PC-9 (cell line): ENCODE measurements around the gene JPH4. TPM values are rescaled to one million over a fixed set of nuclear protein-coding genes. Genes with fewer than 3 reads are reported as not detected.

ENCODE experiments used
- BruUV-seq: library from RNA; stranded (reverse); fragments of 400-500 nt; replicated peaks from 2 replicates; lab custom pipeline; 2021; lab: Mats Ljungman, UMichigan
- CTCF ChIA-PET: fragments of 300-600 bp; sonication (Branson Sonifier 250); formaldehyde crosslinking; loops from one replicate; lab custom pipeline; 2022; ENCODE audit warnings: antibody characterized with exemption; lab: Charles Lee
- POLR2A ChIA-PET: fragments of 300-600 bp; sonication (Branson Sonifier 250); formaldehyde crosslinking; loops from one replicate; lab custom pipeline; 2022; ENCODE audit warnings: antibody characterized with exemption; ENCODE audit not compliant: unreplicated experiment; lab: Charles Lee
- DNase-seq, 2 experiments: peaks; one replicate each; pipeline versions ENCODE4 v3.0.0 to v3.0.0-alpha.2; 2015 to 2022; ENCODE audit warnings: mixed read lengths in 1 of 2
- H2AFZ ChIP-seq: fragments of 200-600 bp; sonication (generic); 2 replicates; pipeline ENCODE4 v1.8.1; 2017; ENCODE audit warnings: antibody characterized with exemption
- H3F3A ChIP-seq: fragments of 200-600 bp; sonication (generic); 2 replicates; pipeline ENCODE4 v1.8.1; 2017; ENCODE audit warnings: antibody characterized with exemption, mild to moderate bottlenecking, low read depth; ENCODE audit not compliant: insufficient read depth
- H3K27ac ChIP-seq: fragments of 200-600 bp; sonication (generic); 2 replicates; pipeline ENCODE4 v1.6.1; 2016; ENCODE audit warnings: mixed run types
- H3K27me3 ChIP-seq: fragments of 200-600 bp; sonication (generic); 2 replicates; pipeline ENCODE4 v1.6.1; 2016; ENCODE audit warnings: low read depth, mixed run types; ENCODE audit not compliant: insufficient read depth
- H3K36me3 ChIP-seq: fragments of 200-600 bp; sonication (generic); 2 replicates; pipeline ENCODE4 v1.6.1; 2016; ENCODE audit warnings: low read depth, mixed run types
- H3K4me1 ChIP-seq: fragments of 200-600 bp; sonication (generic); replicated peaks from 2 replicates; pipeline ENCODE4 v1.6.1; 2016; ENCODE audit warnings: mixed run types; ENCODE audit not compliant: insufficient read depth
- H3K4me2 ChIP-seq: fragments of 200-600 bp; sonication (generic); 2 replicates; pipeline ENCODE4 v1.6.1; 2017; ENCODE audit warnings: mixed run types
- H3K4me3 ChIP-seq: fragments of 200-600 bp; sonication (generic); 2 replicates; pipeline ENCODE4 v1.6.1; 2016; ENCODE audit warnings: mixed run types
- H3K79me2 ChIP-seq: fragments of 200-600 bp; sonication (generic); 2 replicates; pipeline ENCODE4 v1.6.1; 2017; ENCODE audit warnings: low read depth, mixed run types
- H3K9me2 ChIP-seq: fragments of 200-600 bp; sonication (generic); 2 replicates; pipeline ENCODE4 v1.8.1; 2017; ENCODE audit warnings: mild to moderate bottlenecking; ENCODE audit not compliant: insufficient read depth
- H3K9me3 ChIP-seq: fragments of 200-600 bp; sonication (generic); 2 replicates; pipeline ENCODE4 v1.8.1; 2016; ENCODE audit warnings: low read depth; ENCODE audit not compliant: insufficient read depth
- H4K20me1 ChIP-seq: fragments of 200-600 bp; sonication (generic); 2 replicates; pipeline ENCODE4 v1.8.1; 2017; ENCODE audit not compliant: insufficient read depth
- CTCF ChIP-seq: fragments of 200-600 bp; sonication (generic); conservative IDR thresholded peaks from 2 replicates; pipeline ENCODE4 v1.6.1; 2017; ENCODE audit warnings: mixed run types, antibody characterized with exemption, mild to moderate bottlenecking, moderate library complexity
- EZH2 ChIP-seq: fragments of 200-600 bp; sonication (generic); IDR thresholded peaks from 2 replicates; pipeline ENCODE4 v1.8.0; 2017; ENCODE audit warnings: antibody characterized with exemption, low read depth
- intact Hi-C: fragments of 100-400 bp; cut with micrococcal nuclease; formaldehyde crosslinking; loops from one replicate; pipeline ENCODE4 v1.10.0; 2022; ENCODE audit not compliant: unreplicated experiment
- total RNA-seq: library from RNA; stranded (reverse); gene quantifications from 2 replicates; pipeline ENCODE4 v1.2.3, GENCODE V29; 2021

Gene JPH4
- total RNA-seq, 1 experiment from 2014 or later = not detected

- TF ChIP-seq CTCF (no peak), EZH2 (no peak)
- no TSS peak for BruUV-seq
These were observed 49.6 kb downstream of the JPH4 start for GRCh38 chr14:23529016-23529415.

GRCh38 chr14:23528555-23528954 lies 50.0 kb downstream of the JPH4 start:
- intact Hi-C loops = no loop called here
- DNase-seq = no peak
- Histone ChIP-seq H3K4me1 (no peaks in the 10 kb centered on the region), H4K20me1 (no peaks in the 10 kb centered on the region), H3K4me3 (no peak overlapping the region), H3K9me2 (no peaks in the 10 kb centered on the region), H3K79me2 (no peaks in the 10 kb centered on the region), H3K9me3 (no peaks in the 10 kb centered on the region), H3K36me3 (no peaks in the 10 kb centered on the region), H3F3A (no peaks in the 10 kb centered on the region), H2AFZ (no peak overlapping the region), H3K27ac (no peak overlapping the region), H3K27me3 (no peaks in the 10 kb centered on the region), H3K4me2 (no peak overlapping the region)
- no TSS peak for BruUV-seq
- TF ChIP-seq CTCF (no peak), EZH2 (no peak)
- POLR2A ChIA-PET = interaction anchor here (0.7 kb wide), 2 partner anchors 251 to 541 kb away, joined by 4 read pairs; no protein-coding TSS in a partner anchor
- CTCF ChIA-PET = no interaction called here

More at GRCh38 chr14:23529016-23529415, 49.6 kb downstream of the JPH4 start:
- Histone ChIP-seq H3K4me2 (no peak overlapping the region), H2AFZ (no peak overlapping the region), H3K9me2 (no peaks in the 10 kb centered on the region), H3K9me3 (no peaks in the 10 kb centered on the region), H3F3A (no peaks in the 10 kb centered on the region), H3K36me3 (no peaks in the 10 kb centered on the region), H3K4me3 (no peak overlapping the region), H3K27me3 (no peaks in the 10 kb centered on the region), H3K4me1 (no peaks in the 10 kb centered on the region), H3K27ac (no peak overlapping the region), H4K20me1 (no peaks in the 10 kb centered on the region), H3K79me2 (no peaks in the 10 kb centered on the region)
- intact Hi-C loops = no loop called here
- CTCF ChIA-PET = no interaction called here
- no peak for DNase-seq
- POLR2A ChIA-PET = interaction anchor here (0.7 kb wide), 1 partner anchor 540 kb away, joined by 4 read pairs; no protein-coding TSS in a partner anchor

DNA sequence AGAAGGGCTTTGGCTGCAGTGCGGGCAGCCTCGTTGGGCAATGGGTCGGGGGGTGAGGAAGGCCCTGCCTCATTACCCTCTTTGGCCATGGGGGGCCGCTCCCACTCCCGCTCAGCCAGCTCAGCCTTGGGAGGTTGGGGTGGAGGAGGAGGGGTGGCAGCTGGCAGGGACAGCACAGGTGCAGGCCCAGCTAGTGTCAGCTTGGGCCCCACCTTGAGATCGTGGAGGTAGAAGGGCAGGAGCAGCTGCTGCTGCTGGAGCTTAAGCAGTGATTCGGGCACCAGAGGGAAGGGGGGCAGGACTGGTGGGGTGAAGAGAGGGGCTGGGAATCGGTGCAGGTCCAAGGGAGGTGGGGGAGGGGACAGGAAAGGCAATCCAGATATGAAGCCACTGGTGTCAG lies 53.0 kb downstream of the JPH4 start:
- H3K9me2 ChIP-seq = no peaks in the 10 kb centered on the region
- no TSS peak for BruUV-seq

More for the DNA sequence above, 53.0 kb downstream of the JPH4 start:
- H3K4me2 ChIP-seq = no peak overlapping the region
- ChIA-PET CTCF (no interaction called here), POLR2A (interaction anchor here (0.6 kb wide), 1 partner anchor 24 kb away, joined by 7 read pairs; no protein-coding TSS in a partner anchor)
- H3K4me3 ChIP-seq = no peak overlapping the region
- intact Hi-C loops = no loop called here
- no peaks in the 10 kb centered on the region for H3K9me3 ChIP-seq
- no peaks in the 10 kb centered on the region for H3K79me2 ChIP-seq
- H3K4me1 ChIP-seq = no peaks in the 10 kb centered on the region
- H3K27ac ChIP-seq = no peak overlapping the region
- no peaks in the 10 kb centered on the region for H3F3A ChIP-seq
- no peaks in the 10 kb centered on the region for H3K36me3 ChIP-seq
- TF ChIP-seq CTCF (no peak), EZH2 (no peak)
- no peak overlapping the region for H2AFZ ChIP-seq
- DNase-seq = no peak
- no peaks in the 10 kb centered on the region for H3K27me3 ChIP-seq
- H4K20me1 ChIP-seq = no peaks in the 10 kb centered on the region
